ENCODE data around the gene SC5D.

Gene SC5D

DNA sequence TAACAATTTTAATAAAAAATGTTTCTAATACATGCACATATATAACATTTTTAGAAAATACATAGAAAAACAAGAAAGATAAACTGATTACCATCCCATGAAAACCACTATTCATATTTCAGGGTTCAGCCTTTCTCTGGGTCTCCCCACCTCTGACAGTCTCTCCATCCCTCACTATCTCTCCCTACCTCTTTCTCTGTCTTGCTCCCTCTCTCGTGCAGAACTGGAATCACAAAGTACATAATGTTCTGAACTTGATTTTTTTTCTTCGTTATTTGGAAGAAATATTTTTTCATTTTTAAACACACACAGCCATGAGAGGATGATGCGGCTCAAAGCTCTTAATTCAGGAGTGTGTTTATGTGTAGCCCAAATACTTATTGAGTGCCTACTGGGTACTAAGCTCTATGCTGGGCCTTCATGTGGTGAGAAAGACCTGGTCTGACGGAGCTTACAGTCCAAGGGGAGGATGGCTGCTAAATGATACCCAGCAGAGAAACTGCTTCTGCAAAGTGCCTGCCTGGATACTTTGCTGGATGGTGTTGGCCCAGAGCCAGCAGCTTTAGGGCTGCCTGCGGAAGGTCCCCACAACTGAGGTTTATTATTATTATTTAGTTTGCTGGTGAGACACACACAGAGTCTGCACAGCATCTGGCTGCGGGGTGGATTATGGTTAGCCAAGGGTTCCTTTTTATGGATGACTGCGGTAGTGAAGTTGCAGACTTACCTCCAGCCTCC lies 42.6 kb downstream of the SC5D start:
- no peak overlapping the region for H3K27ac ChIP-seq (replicated peaks)
- TF ChIP-seq POLR2AphosphoS5 (IDR thresholded peaks at IDR 0.05; ENCODE audit: low read depth) (no peak), GABPA (IDR thresholded peaks at IDR 0.05; ENCODE audit: low read depth) (no peak), SPI1 (IDR thresholded peaks at IDR 0.05; ENCODE audit: borderline replicate concordance, low read depth) (no peak)
- TF ChIP-seq, protein P1, sequence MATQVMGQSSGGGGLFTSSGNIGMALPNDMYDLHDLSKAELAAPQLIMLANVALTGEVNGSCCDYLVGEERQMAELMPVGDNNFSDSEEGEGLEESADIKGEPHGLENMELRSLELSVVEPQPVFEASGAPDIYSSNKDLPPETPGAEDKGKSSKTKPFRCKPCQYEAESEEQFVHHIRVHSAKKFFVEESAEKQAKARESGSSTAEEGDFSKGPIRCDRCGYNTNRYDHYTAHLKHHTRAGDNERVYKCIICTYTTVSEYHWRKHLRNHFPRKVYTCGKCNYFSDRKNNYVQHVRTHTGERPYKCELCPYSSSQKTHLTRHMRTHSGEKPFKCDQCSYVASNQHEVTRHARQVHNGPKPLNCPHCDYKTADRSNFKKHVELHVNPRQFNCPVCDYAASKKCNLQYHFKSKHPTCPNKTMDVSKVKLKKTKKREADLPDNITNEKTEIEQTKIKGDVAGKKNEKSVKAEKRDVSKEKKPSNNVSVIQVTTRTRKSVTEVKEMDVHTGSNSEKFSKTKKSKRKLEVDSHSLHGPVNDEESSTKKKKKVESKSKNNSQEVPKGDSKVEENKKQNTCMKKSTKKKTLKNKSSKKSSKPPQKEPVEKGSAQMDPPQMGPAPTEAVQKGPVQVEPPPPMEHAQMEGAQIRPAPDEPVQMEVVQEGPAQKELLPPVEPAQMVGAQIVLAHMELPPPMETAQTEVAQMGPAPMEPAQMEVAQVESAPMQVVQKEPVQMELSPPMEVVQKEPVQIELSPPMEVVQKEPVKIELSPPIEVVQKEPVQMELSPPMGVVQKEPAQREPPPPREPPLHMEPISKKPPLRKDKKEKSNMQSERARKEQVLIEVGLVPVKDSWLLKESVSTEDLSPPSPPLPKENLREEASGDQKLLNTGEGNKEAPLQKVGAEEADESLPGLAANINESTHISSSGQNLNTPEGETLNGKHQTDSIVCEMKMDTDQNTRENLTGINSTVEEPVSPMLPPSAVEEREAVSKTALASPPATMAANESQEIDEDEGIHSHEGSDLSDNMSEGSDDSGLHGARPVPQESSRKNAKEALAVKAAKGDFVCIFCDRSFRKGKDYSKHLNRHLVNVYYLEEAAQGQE (IDR thresholded peaks at IDR 0.05; ENCODE audit: insufficient replicate concordance, low read depth) = no peak
- TF ChIP-seq, protein P2, sequence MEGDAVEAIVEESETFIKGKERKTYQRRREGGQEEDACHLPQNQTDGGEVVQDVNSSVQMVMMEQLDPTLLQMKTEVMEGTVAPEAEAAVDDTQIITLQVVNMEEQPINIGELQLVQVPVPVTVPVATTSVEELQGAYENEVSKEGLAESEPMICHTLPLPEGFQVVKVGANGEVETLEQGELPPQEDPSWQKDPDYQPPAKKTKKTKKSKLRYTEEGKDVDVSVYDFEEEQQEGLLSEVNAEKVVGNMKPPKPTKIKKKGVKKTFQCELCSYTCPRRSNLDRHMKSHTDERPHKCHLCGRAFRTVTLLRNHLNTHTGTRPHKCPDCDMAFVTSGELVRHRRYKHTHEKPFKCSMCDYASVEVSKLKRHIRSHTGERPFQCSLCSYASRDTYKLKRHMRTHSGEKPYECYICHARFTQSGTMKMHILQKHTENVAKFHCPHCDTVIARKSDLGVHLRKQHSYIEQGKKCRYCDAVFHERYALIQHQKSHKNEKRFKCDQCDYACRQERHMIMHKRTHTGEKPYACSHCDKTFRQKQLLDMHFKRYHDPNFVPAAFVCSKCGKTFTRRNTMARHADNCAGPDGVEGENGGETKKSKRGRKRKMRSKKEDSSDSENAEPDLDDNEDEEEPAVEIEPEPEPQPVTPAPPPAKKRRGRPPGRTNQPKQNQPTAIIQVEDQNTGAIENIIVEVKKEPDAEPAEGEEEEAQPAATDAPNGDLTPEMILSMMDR (IDR thresholded peaks at IDR 0.05; ENCODE audit: insufficient read depth, low read length) = no peak
- H3K27me3 ChIP-seq (ENCODE audit: insufficient read depth, poor library complexity, severe bottlenecking) = no peaks in the 10 kb centered on the region
- H3K4me3 ChIP-seq (replicated peaks; ENCODE audit: insufficient read depth, low read length) = no peak overlapping the region
- no peak for DNase-seq (ENCODE audit: low read depth in 1 of 2, low spot score in 1 of 2)

DNA sequence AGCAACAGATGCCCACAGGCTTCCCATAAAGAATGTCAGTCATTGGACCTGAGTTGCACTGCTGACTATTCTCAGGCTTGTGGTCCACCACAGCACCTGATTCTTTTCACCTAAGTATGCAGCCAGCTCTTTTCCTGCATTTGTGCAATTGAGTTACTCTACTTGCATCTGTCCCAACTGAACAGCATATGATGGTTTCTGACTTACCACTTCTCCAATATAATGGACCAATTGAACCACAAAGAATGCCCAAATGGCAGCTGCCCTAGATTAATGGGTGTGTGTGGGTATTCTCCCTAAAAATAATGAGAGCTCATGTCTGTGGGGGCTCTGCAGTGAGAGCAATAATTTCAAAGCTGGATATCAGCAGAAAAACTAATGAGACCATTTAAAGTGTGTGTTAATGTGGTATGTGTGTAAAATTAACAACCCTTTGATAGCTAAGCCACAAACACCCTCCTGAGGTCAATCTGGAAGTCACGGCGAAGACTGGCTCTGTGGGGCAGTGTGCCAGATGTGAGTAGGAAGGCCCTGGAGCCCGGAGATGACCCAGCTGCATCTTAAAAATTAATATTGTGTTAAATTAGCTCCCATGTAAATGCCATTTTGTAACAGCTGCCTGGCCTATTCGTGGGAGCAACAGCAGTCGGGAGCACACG lies 43.8 kb downstream of the SC5D start:
- Histone ChIP-seq H3K27me3 (ENCODE audit: insufficient read depth, poor library complexity, severe bottlenecking) (no peaks in the 10 kb centered on the region), H3K4me3 (replicated peaks; ENCODE audit: insufficient read depth, low read length) (no peak overlapping the region), H3K27ac (replicated peaks) (no peak overlapping the region)
- TF ChIP-seq SPI1 (IDR thresholded peaks at IDR 0.05; ENCODE audit: borderline replicate concordance, low read depth) (peak; percentile 60; the same call in 1 of the 2 replicates), POLR2AphosphoS5 (IDR thresholded peaks at IDR 0.05; ENCODE audit: low read depth) (peak; percentile 68; the same call in 1 of the 2 replicates), GABPA (IDR thresholded peaks at IDR 0.05; ENCODE audit: low read depth) (no peak)
- TF ChIP-seq, protein P2 (IDR thresholded peaks at IDR 0.05; ENCODE audit: insufficient read depth, low read length) = no peak
- TF ChIP-seq, protein P1 (IDR thresholded peaks at IDR 0.05; ENCODE audit: insufficient replicate concordance, low read depth) = no peak
- peak in 1 of 2 experiments; percentile 53 for DNase-seq (ENCODE audit: low read depth in 1 of 2, low spot score in 1 of 2)

DNA sequence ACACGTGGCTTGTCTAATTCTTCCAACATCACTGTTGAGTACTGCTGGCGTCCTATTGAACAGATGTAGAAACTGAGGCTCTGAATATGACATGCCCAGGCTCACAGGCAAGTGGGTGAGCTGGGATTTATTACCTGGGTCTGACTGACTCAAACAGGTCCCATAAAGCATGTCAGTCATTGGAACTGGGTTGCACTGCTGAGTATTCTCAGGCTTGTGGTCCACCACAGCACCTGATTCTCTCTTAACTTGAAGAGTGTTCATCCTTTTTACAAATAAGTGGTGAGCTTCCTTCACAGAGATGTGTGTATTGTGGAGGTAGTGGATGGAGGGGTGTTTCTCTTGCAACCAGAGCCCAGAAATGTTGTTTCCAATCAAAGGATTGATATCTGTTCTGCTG lies 44.5 kb downstream of the SC5D start:
- Histone ChIP-seq H3K27ac (replicated peaks) (no peak overlapping the region), H3K4me3 (replicated peaks; ENCODE audit: insufficient read depth, low read length) (no peak overlapping the region), H3K27me3 (ENCODE audit: insufficient read depth, poor library complexity, severe bottlenecking) (no peaks in the 10 kb centered on the region)
- DNase-seq (ENCODE audit: low read depth in 1 of 2, low spot score in 1 of 2) = no peak
- TF ChIP-seq, protein P1 (IDR thresholded peaks at IDR 0.05; ENCODE audit: insufficient replicate concordance, low read depth) = no peak
- TF ChIP-seq SPI1 (IDR thresholded peaks at IDR 0.05; ENCODE audit: borderline replicate concordance, low read depth) (no peak), GABPA (IDR thresholded peaks at IDR 0.05; ENCODE audit: low read depth) (no peak), POLR2AphosphoS5 (IDR thresholded peaks at IDR 0.05; ENCODE audit: low read depth) (no peak)
- TF ChIP-seq, protein P2 (IDR thresholded peaks at IDR 0.05; ENCODE audit: insufficient read depth, low read length) = no peak

All from HL-60 (cell line).